Measurements from ENCODE around the gene BCAS3.

The BCAS3 gene

GRCh38 chr17:61286449-61286848 lies 608.8 kb downstream of the BCAS3 start:
- H4K20me1 ChIP-seq (ENCODE audit: insufficient read depth) = no peaks in the 10 kb centered on the region
- H3K27ac ChIP-seq = no peak overlapping the region
- H3K9ac ChIP-seq = no peak overlapping the region
- no peaks in the 10 kb centered on the region for H3K36me3 ChIP-seq (ENCODE audit: insufficient read depth)
- no peaks in the 10 kb centered on the region for H3K79me2 ChIP-seq (ENCODE audit: insufficient read depth, low read depth)
- TF ChIP-seq, protein P1, sequence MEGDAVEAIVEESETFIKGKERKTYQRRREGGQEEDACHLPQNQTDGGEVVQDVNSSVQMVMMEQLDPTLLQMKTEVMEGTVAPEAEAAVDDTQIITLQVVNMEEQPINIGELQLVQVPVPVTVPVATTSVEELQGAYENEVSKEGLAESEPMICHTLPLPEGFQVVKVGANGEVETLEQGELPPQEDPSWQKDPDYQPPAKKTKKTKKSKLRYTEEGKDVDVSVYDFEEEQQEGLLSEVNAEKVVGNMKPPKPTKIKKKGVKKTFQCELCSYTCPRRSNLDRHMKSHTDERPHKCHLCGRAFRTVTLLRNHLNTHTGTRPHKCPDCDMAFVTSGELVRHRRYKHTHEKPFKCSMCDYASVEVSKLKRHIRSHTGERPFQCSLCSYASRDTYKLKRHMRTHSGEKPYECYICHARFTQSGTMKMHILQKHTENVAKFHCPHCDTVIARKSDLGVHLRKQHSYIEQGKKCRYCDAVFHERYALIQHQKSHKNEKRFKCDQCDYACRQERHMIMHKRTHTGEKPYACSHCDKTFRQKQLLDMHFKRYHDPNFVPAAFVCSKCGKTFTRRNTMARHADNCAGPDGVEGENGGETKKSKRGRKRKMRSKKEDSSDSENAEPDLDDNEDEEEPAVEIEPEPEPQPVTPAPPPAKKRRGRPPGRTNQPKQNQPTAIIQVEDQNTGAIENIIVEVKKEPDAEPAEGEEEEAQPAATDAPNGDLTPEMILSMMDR (conservative IDR thresholded peaks at IDR 0.05; ENCODE audit: low read depth, low read length) = no peak
- H3K4me3 ChIP-seq (IDR thresholded peaks at IDR 0.05; ENCODE audit: insufficient read depth, low read depth, low read length) = no peak overlapping the region
- H3K27me3 ChIP-seq (ENCODE audit: insufficient read depth, low read depth) = no peaks in the 10 kb centered on the region
- H3K4me2 ChIP-seq = no peak overlapping the region
- H2AFZ ChIP-seq (ENCODE audit: low read depth) = no peak overlapping the region
- peaks cover 34% of the 10 kb centered on the region for H3K4me1 ChIP-seq (ENCODE audit: low read depth, poor library complexity, severe bottlenecking)

DNA sequence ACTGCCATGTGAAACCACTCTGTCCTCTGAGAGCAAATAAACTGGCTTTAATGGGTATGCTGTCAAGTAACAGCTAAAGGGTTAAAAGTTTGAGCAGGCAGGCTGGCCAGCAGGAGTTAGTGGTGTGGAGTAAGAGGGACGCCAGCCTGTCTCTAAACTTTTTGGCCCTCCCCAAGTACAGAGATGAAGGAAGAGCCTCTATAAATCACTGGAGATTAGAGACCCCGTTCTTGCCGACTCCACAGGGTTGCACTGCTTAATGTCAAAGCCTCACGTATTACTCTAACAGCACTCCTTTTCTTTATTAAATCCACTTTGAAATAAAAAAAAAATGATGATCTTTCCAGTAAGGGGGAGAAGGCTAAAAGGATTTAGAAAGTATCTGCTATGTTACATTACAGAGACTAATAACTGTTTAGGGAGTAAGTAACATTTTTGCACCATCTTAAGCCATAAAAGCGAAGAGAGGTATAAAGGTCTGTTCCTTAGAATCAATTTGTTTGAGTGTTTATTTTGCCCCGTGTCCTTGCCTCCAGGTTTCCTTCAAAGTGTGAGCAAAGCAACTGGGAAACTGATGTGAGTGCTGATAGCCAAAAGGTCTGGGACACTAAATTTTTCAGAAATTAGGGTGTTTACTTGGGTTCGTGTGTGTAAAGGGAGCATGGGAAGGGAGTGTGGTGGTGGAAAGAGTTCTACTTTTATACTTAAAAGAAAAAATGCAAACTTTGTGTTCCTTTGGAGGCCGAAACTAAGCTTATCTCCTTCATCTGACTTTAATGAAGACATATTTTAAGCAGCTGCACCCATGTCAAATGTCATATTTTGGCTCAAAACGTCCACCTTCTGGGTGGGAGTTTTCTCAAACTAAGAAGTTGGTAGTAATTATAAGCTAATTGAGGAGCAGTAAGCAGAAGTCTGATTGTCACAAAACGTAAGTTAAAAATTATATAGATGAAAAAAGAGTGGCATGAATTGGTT lies 612.0 kb downstream of the BCAS3 start:
- TF ChIP-seq, protein P1 (conservative IDR thresholded peaks at IDR 0.05; ENCODE audit: low read depth, low read length) = no peak
- Histone ChIP-seq H3K9ac (no peak overlapping the region), H3K27me3 (ENCODE audit: insufficient read depth, low read depth) (no peaks in the 10 kb centered on the region), H3K36me3 (ENCODE audit: insufficient read depth) (no peaks in the 10 kb centered on the region), H3K79me2 (ENCODE audit: insufficient read depth, low read depth) (no peaks in the 10 kb centered on the region), H3K27ac (no peak overlapping the region), H3K4me3 (IDR thresholded peaks at IDR 0.05; ENCODE audit: insufficient read depth, low read depth, low read length) (no peak overlapping the region), H2AFZ (ENCODE audit: low read depth) (no peak overlapping the region), H3K4me1 (ENCODE audit: low read depth, poor library complexity, severe bottlenecking) (peaks cover 38% of the 10 kb centered on the region), H3K4me2 (no peak overlapping the region), H4K20me1 (ENCODE audit: insufficient read depth) (no peaks in the 10 kb centered on the region)

- Histone ChIP-seq H3K9ac (peak overlapping the region; percentile 5; the same call in 1 of the 2 replicates), H3K4me2 (peak overlapping the region; percentile 29), H3K27me3 (ENCODE audit: insufficient read depth, low read depth) (no peaks in the 10 kb centered on the region), H4K20me1 (ENCODE audit: insufficient read depth) (no peaks in the 10 kb centered on the region), H2AFZ (ENCODE audit: low read depth) (peak overlapping the region; percentile 21; the same call in 1 of the 2 replicates), H3K36me3 (ENCODE audit: insufficient read depth) (no peaks in the 10 kb centered on the region), H3K4me1 (ENCODE audit: low read depth, poor library complexity, severe bottlenecking) (peaks cover 31% of the 10 kb centered on the region), H3K4me3 (IDR thresholded peaks at IDR 0.05; ENCODE audit: insufficient read depth, low read depth, low read length) (no peak overlapping the region), H3K79me2 (ENCODE audit: insufficient read depth, low read depth) (no peaks in the 10 kb centered on the region), H3K27ac (peak overlapping the region; percentile 32; the same call in 1 of the 2 replicates)
- TF ChIP-seq, protein P1 (conservative IDR thresholded peaks at IDR 0.05; ENCODE audit: low read depth, low read length) = no peak
These were observed 614.0 kb downstream of the BCAS3 start for GRCh38 chr17:61291451-61292285.

- Histone ChIP-seq H3K36me3 (ENCODE audit: insufficient read depth) (no peaks in the 10 kb centered on the region), H3K27ac (no peak overlapping the region), H3K4me2 (no peak overlapping the region), H2AFZ (ENCODE audit: low read depth) (no peak overlapping the region), H3K4me3 (IDR thresholded peaks at IDR 0.05; ENCODE audit: insufficient read depth, low read depth, low read length) (no peak overlapping the region), H3K79me2 (ENCODE audit: insufficient read depth, low read depth) (no peaks in the 10 kb centered on the region), H3K9ac (no peak overlapping the region), H3K27me3 (ENCODE audit: insufficient read depth, low read depth) (no peaks in the 10 kb centered on the region), H4K20me1 (ENCODE audit: insufficient read depth) (no peaks in the 10 kb centered on the region), H3K4me1 (ENCODE audit: low read depth, poor library complexity, severe bottlenecking) (peaks cover 29% of the 10 kb centered on the region)
- TF ChIP-seq, protein P1 (conservative IDR thresholded peaks at IDR 0.05; ENCODE audit: low read depth, low read length) = no peak
These were observed 616.6 kb downstream of the BCAS3 start for GRCh38 chr17:61294286-61294685.

All from KMS-11 (cell line).